Breast epithelium (tissue), 4 donors: Measurements from ENCODE around the gene CR1. TPM values are rescaled to one million over a fixed set of nuclear protein-coding genes. Genes with fewer than 3 reads are reported as not detected.
"Not testable (repeated sequence)": the region's sequence is repeated elsewhere in the genome, so short reads cannot be mapped to it uniquely, and the experiment has no call there.

Experiments used
- DNase-seq, 2 donors: peaks; one replicate each; pipeline ENCODE4 v3.0.0-alpha.2; 2019; ENCODE audit warnings: low spot score in 2 of 2
- H3K27ac ChIP-seq, 2 donors: fragments of 200-600 bp; sonication (generic) in 1 of 2; one replicate each; pipeline ENCODE4 v1.5.1; 2016 to 2019; ENCODE audit warnings: mild to moderate bottlenecking in 1 of 2
- H3K27me3 ChIP-seq, 2 donors: fragments of 200-600 bp; sonication (generic) in 1 of 2; one replicate each; pipeline versions ENCODE4 v1.5.1 to v1.6.0; 2017 to 2019; ENCODE audit warnings: control low read depth in 1 of 2, mild to moderate bottlenecking in 1 of 2
- H3K36me3 ChIP-seq: fragments of 200-600 bp; one replicate; pipeline ENCODE4 v1.5.1; 2019
- H3K4me1 ChIP-seq, 2 donors: fragments of 200-600 bp; sonication (generic); one replicate each; pipeline ENCODE4 v1.5.1; 2016 to 2019; ENCODE audit warnings: control low read depth in 1 of 2
- H3K4me3 ChIP-seq, 3 donors: fragments of 200-600 bp; sonication (generic); 1 replicate in 2 of 3; 2 replicates in 1 of 3; pipeline ENCODE4 v1.5.1; 2016 to 2019; ENCODE audit warnings: mild to moderate bottlenecking in 3 of 3, moderate library complexity in 2 of 3
- H3K9me3 ChIP-seq, 2 donors: fragments of 200-600 bp; sonication (generic) in 1 of 2; one replicate each; pipeline ENCODE4 v1.5.1; 2016 to 2019; ENCODE audit warnings: control low read depth in 1 of 2
- POLR2A ChIP-seq: fragments of 450-650 bp; IDR thresholded peaks from one replicate; pipeline ENCODE4 v1.6.1; 2016; ENCODE audit warnings: antibody characterized with exemption, mild to moderate bottlenecking, moderate library complexity
- POLR2AphosphoS5 ChIP-seq, 3 donors: sonication (generic); formaldehyde crosslinking; IDR thresholded peaks; one replicate each; pipeline ENCODE4 v1.6.1; 2017; ENCODE audit warnings: antibody characterized with exemption in 3 of 3
- intact Hi-C: fragments of 100-400 bp; cut with DNase I; formaldehyde crosslinking; loops from one replicate; pipeline ENCODE4 v1.15.1; 2023; ENCODE audit warnings: low total_unique reads
- total RNA-seq, 3 donors: library from RNA; depleted of rRNA; stranded (reverse); fragments of >200 nt; gene quantifications; one replicate each; pipeline ENCODE4 v1.1.0, GENCODE V29; 2016
- TF ChIP-seq, protein P1 (sequence below), 3 donors: fragments of 450-650 bp; IDR thresholded peaks; one replicate each; pipeline ENCODE4 v1.5.1; 2016 to 2017; ENCODE audit warnings: antibody characterized with exemption in 3 of 3, mild to moderate bottlenecking in 3 of 3, moderate library complexity in 3 of 3

CR1 gene
- total RNA-seq, 3 donors from 2014 or later = 2.0 to 14.7 (median 3.7) TPM

GRCh38 chr1:207606362-207606755 is 110.4 kb downstream of the CR1 start:
- Histone ChIP-seq H3K9me3 (no peaks in the 10 kb centered on the region), H3K27ac (no peak overlapping the region), H3K36me3 (no peaks in the 10 kb centered on the region), H3K27me3 (no peaks in the 10 kb centered on the region), H3K4me1 (no peaks in the 10 kb centered on the region), H3K4me3 (no peak overlapping the region)
- no peak for DNase-seq
- TF ChIP-seq POLR2AphosphoS5 (IDR thresholded peaks at IDR 0.05) (no peak), POLR2A (no peak)
- TF ChIP-seq, protein P1, sequence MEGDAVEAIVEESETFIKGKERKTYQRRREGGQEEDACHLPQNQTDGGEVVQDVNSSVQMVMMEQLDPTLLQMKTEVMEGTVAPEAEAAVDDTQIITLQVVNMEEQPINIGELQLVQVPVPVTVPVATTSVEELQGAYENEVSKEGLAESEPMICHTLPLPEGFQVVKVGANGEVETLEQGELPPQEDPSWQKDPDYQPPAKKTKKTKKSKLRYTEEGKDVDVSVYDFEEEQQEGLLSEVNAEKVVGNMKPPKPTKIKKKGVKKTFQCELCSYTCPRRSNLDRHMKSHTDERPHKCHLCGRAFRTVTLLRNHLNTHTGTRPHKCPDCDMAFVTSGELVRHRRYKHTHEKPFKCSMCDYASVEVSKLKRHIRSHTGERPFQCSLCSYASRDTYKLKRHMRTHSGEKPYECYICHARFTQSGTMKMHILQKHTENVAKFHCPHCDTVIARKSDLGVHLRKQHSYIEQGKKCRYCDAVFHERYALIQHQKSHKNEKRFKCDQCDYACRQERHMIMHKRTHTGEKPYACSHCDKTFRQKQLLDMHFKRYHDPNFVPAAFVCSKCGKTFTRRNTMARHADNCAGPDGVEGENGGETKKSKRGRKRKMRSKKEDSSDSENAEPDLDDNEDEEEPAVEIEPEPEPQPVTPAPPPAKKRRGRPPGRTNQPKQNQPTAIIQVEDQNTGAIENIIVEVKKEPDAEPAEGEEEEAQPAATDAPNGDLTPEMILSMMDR (IDR thresholded peaks at IDR 0.05) = no peak
- intact Hi-C loops = no loop called here

GRCh38 chr1:207612762-207613161 is 116.8 kb downstream of the CR1 start:
- Histone ChIP-seq H3K4me3 (no peak overlapping the region), H3K27me3 (no peaks in the 10 kb centered on the region), H3K27ac (no peak overlapping the region), H3K36me3 (no peaks in the 10 kb centered on the region), H3K4me1 (no peaks in the 10 kb centered on the region), H3K9me3 (no peaks in the 10 kb centered on the region)
- intact Hi-C loops = loop anchor here (2.0 kb wide), 1 partner anchor 28 kb away; no protein-coding TSS in a partner anchor
- DNase-seq = no peak
- TF ChIP-seq POLR2AphosphoS5 (IDR thresholded peaks at IDR 0.05) (no peak), POLR2A (no peak)
- TF ChIP-seq, protein P1 (IDR thresholded peaks at IDR 0.05) = no peak

GRCh38 chr1:207619871-207620542 is 124.0 kb downstream of the CR1 start:
- Histone ChIP-seq H3K27me3 (no peaks in the 10 kb centered on the region), H3K36me3 (no peaks in the 10 kb centered on the region), H3K9me3 (no peaks in the 10 kb centered on the region), H3K4me1 (no peaks in the 10 kb centered on the region), H3K4me3 (no peak overlapping the region), H3K27ac (no peak overlapping the region)
- TF ChIP-seq, protein P1 (IDR thresholded peaks at IDR 0.05) = peak; percentile 34 to 62 (median 51)
- TF ChIP-seq POLR2AphosphoS5 (IDR thresholded peaks at IDR 0.05) = no peak
- intact Hi-C loops = no loop called here
- no peak for DNase-seq

GRCh38 chr1:207620543-207620893 is 124.6 kb downstream of the CR1 start:
- Histone ChIP-seq H3K36me3 (no peaks in the 10 kb centered on the region), H3K9me3 (no peaks in the 10 kb centered on the region), H3K27me3 (no peaks in the 10 kb centered on the region), H3K27ac (no peak overlapping the region), H3K4me1 (no peaks in the 10 kb centered on the region), H3K4me3 (no peak overlapping the region)
- TF ChIP-seq POLR2AphosphoS5 (IDR thresholded peaks at IDR 0.05) = no peak
- TF ChIP-seq POLR2A = no peak
- TF ChIP-seq, protein P1 (IDR thresholded peaks at IDR 0.05) = no peak
- intact Hi-C loops = no loop called here
- DNase-seq = no peak

- H3K4me3 ChIP-seq, H3K27ac ChIP-seq, H3K4me1 ChIP-seq, intact Hi-C loops, DNase-seq, H3K36me3 ChIP-seq, H3K27me3 ChIP-seq, H3K9me3 ChIP-seq: not testable (repeated sequence)
Measured at GRCh38 chr1:207625504-207626071, 129.6 kb downstream of the CR1 start.
